OCI-LY3 (cell line): ENCODE data around the gene RPL18.
A peak's percentile ranks its signal among the peaks of the same experiment; 100 is the strongest.

Source experiments
- H2AFZ ChIP-seq: fragments of 200-600, 300-600 bp; shearing (Covaris generic); 2 replicates; pipeline ENCODE4 v1.6.0; 2014; ENCODE audit warnings: antibody characterized with exemption, low read depth, low read length
- H3K27ac ChIP-seq: fragments of 200-600, 300-600 bp; sonication (generic); 2 replicates; pipeline ENCODE4 v1.5.1; 2014; ENCODE audit warnings: mild to moderate bottlenecking, low read length, moderate library complexity, mixed read lengths
- H3K27me3 ChIP-seq: fragments of 200-600, 300-600 bp; sonication (generic); 2 replicates; pipeline ENCODE4 v1.6.1; 2014; ENCODE audit warnings: low read depth, low read length, mixed read lengths
- H3K36me3 ChIP-seq: fragments of 200-600, 300-600 bp; sonication (generic); replicated peaks from 2 replicates; pipeline ENCODE3; 2014; ENCODE audit warnings: low read depth, low read length, mixed read lengths
- H3K4me1 ChIP-seq: fragments of 300-600, 200-600 bp; sonication (generic); 2 replicates; pipeline ENCODE4 v1.6.1; 2014; ENCODE audit warnings: low read length, mixed read lengths
- H3K4me2 ChIP-seq: fragments of 200-600, 300-600 bp; sonication (generic); 2 replicates; pipeline ENCODE4 v1.6.1; 2014; ENCODE audit warnings: low read length, mixed read lengths
- H3K4me3 ChIP-seq: fragments of 300-600, 200-600 bp; sonication (generic); 2 replicates; pipeline ENCODE4 v1.5.1; 2014; ENCODE audit warnings: antibody characterized with exemption, mild to moderate bottlenecking, low read length, moderate library complexity
- H3K79me2 ChIP-seq: fragments of 300-600, 200-600 bp; shearing (Covaris generic); 2 replicates; pipeline ENCODE4 v1.6.1; 2014; ENCODE audit warnings: mild to moderate bottlenecking, low read length, mixed read lengths
- H3K9ac ChIP-seq: fragments of 300-600, 200-600 bp; shearing (Covaris generic); 2 replicates; pipeline ENCODE4 v1.6.0; 2014; ENCODE audit warnings: mild to moderate bottlenecking, low read length, moderate library complexity
- H3K9me3 ChIP-seq: fragments of 200-600, 300-600 bp; shearing (Covaris generic); 2 replicates; pipeline ENCODE4 v1.6.1; 2014; ENCODE audit warnings: low read length, mixed read lengths; ENCODE audit not compliant: insufficient read depth
- H4K20me1 ChIP-seq: fragments of 200-600, 300-600 bp; sonication (generic); 2 replicates; pipeline ENCODE4 v1.6.1; 2016; ENCODE audit warnings: low read length, mixed read lengths; ENCODE audit not compliant: insufficient read depth
- CTCF ChIP-seq: fragments of 200-600, 300-600 bp; sonication (generic); IDR thresholded peaks from 2 replicates; pipeline ENCODE4 v1.5.1; 2014; ENCODE audit warnings: antibody characterized with exemption, low read length, low read depth
- EZH2phosphoT487 ChIP-seq: fragments of 200-600 bp; shearing (Covaris generic); IDR thresholded peaks from 2 replicates; pipeline ENCODE4 v1.6.1; 2018; ENCODE audit warnings: antibody characterized with exemption, mixed run types, low read depth

RPL18 gene

GRCh38 chr19:48613852-48614435, 5.0 kb downstream of the RPL18 start:
- Histone ChIP-seq H3K27me3 (no peaks in the 10 kb centered on the region), H3K36me3 (peaks cover 39% of the 10 kb centered on the region), H3K4me1 (peaks cover 22% of the 10 kb centered on the region), H3K4me3 (no peak overlapping the region), H3K9ac (no peak overlapping the region), H3K79me2 (peaks cover 35% of the 10 kb centered on the region), H3K27ac (no peak overlapping the region; the same call in 1 of the 2 replicates), H3K4me2 (no peak overlapping the region), H3K9me3 (no peaks in the 10 kb centered on the region), H4K20me1 (peaks cover 46% of the 10 kb centered on the region), H2AFZ (no peak overlapping the region)
- TF ChIP-seq CTCF (no peak), EZH2phosphoT487 (no peak)

DNA sequence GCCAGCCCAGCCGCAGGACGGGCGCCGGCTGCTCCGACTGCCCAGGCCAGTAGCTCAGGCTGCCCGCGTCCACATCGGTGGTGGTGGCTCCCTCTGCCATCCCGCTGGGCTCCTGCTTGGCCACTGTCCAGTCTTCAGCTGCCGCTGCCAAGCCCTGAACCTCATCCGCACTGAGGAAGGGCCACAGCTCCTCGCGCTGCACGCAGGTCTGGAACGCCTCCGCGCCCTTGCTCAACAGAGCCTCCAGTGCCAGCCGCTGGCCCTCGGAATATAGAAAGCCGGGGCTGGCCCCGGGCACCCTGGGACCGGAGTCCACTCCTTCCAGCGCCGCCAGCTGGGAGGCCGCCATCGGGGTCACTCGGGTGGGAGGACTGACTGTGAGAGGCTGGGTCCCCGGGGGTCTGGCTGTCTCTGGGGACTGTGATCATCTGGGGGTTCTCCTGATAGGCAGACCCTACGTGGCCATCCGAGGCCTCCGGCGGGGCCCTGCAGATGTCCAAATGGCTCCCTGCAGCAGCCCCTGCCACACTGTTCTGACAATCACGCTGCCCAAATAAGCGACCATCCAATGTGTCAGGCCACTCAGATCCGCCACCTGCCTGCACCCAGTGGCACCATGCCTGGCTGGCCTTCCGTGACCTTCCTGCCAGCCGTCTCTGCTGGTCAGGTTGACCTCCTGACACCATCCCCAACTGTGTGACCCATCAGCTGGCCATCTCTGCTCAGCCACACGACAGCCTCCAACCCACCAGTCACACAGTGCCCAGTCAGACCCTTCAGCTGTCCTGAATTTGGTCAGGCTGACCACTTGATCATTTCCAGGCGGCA, 5.7 kb downstream of the RPL18 start:
- Histone ChIP-seq H3K36me3 (peaks cover 34% of the 10 kb centered on the region), H4K20me1 (peaks cover 41% of the 10 kb centered on the region), H3K27me3 (no peaks in the 10 kb centered on the region), H3K79me2 (peaks cover 28% of the 10 kb centered on the region), H3K9ac (no peak overlapping the region), H3K27ac (no peak overlapping the region), H2AFZ (no peak overlapping the region), H3K4me1 (peaks cover 28% of the 10 kb centered on the region), H3K9me3 (no peaks in the 10 kb centered on the region), H3K4me2 (no peak overlapping the region), H3K4me3 (no peak overlapping the region)
- TF ChIP-seq CTCF: no peak

DNA sequence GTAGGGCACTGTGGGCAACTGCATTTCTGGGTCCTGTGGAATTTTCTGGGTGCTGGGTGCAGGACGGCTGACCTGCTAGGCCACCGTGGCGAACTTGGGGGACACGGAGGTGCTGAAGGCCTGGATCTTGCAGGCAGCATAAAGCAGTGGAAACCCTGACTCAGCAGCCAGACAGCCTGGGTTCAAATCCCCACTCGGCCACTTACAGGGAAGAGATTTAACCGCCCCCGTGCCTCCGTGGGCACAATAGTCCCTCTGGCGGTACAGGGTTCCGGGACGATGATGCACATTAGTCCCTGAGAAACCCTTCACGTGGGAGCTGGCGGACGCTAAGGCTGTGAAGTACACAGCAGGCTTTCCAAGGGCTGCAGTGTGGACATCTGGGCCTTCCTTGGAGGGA, 7.1 kb downstream of the RPL18 start:
- H3K27ac ChIP-seq: no peak overlapping the region
- H2AFZ ChIP-seq: no peak overlapping the region
- peaks cover 16% of the 10 kb centered on the region for H3K4me1 ChIP-seq
- H3K9ac ChIP-seq: no peak overlapping the region
- peaks cover 20% of the 10 kb centered on the region for H3K36me3 ChIP-seq
- H3K79me2 ChIP-seq: peaks cover 15% of the 10 kb centered on the region
- H3K9me3 ChIP-seq: no peaks in the 10 kb centered on the region
- no peak overlapping the region for H3K4me2 ChIP-seq
- H3K4me3 ChIP-seq: no peak overlapping the region
- no peaks in the 10 kb centered on the region for H3K27me3 ChIP-seq
- TF ChIP-seq EZH2phosphoT487 (no peak), CTCF (no peak)
- peaks cover 27% of the 10 kb centered on the region for H4K20me1 ChIP-seq

DNA sequence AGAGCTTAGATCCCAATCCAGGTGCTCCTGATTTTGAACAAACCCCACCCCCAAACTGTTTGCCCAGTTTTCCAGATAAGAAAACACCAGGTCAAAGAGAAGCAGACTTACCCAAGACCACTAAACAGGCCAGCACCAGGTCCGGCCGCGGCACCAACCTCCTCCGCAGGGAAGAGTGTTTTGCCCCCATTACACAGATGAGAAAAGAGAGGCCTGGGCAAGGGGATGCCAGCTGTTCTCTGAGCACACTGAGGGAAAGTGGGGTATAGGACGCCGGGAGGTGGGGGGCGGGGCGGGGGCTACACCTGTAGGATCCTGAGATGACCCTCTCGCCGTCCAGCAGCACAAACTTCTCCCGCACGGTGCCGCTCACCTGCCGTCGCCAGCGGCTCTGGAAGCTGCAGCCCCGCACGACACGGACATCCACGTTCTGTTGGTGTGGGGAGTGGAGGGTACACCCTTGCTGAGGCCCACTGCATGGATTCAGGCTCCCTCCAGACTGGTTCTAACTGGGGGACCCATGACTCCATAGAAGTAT, 9.3 kb downstream of the RPL18 start:
- H3K9ac ChIP-seq: no peak overlapping the region
- H3K9me3 ChIP-seq: no peaks in the 10 kb centered on the region
- H3K27ac ChIP-seq: peak overlapping the region; percentile 47; the same call in 1 of the 2 replicates
- H3K79me2 ChIP-seq: no peaks in the 10 kb centered on the region
- no peaks in the 10 kb centered on the region for H3K36me3 ChIP-seq
- H3K4me3 ChIP-seq: no peak overlapping the region
- no peak overlapping the region for H2AFZ ChIP-seq
- TF ChIP-seq EZH2phosphoT487: no peak
- TF ChIP-seq CTCF: no peak
- peaks cover 14% of the 10 kb centered on the region for H3K4me1 ChIP-seq
- no peaks in the 10 kb centered on the region for H3K27me3 ChIP-seq
- 0 out of 2 replicates have a peak, but pooled peaks cover 6% of the 10 kb centered on the region for H4K20me1 ChIP-seq
- H3K4me2 ChIP-seq: peak overlapping the region; percentile 84
